Activated CD8-positive, alpha-beta T cell treated with anti-CD3 and anti-CD28 coated beads for 36 hours (primary cell): ENCODE measurements around the gene OSBPL6. TPM values are rescaled to one million over a fixed set of nuclear protein-coding genes. Genes with fewer than 3 reads are reported as not detected.

Experiments used
- ATAC-seq: fragments of 200-7000 bp; cut with Tn5 transposase; one replicate; pipeline ENCODE4 v1.10.0; 2021; ENCODE audit warnings: mild to moderate bottlenecking, moderate library complexity
- CTCF ChIA-PET: fragments of 350-600 bp; sonication (Branson Sonifier 250); formaldehyde crosslinking; loops from one replicate; lab custom pipeline; 2021; ENCODE audit warnings: antibody characterized with exemption; lab: Charles Lee
- POLR2A ChIA-PET: fragments of 350-600 bp; sonication (Branson Sonifier 250); formaldehyde crosslinking; loops from one replicate; lab custom pipeline; 2021; ENCODE audit warnings: antibody characterized with exemption; lab: Charles Lee
- DNase-seq: peaks from one replicate; pipeline ENCODE4 v3.0.0-alpha.2; 2020
- H3K27ac Mint-ChIP-seq: one replicate; pipeline ENCODE4 v1.8.0; 2021; ENCODE audit warnings: mild to moderate bottlenecking, mixed read lengths
- H3K27me3 Mint-ChIP-seq: one replicate; pipeline ENCODE4 v1.8.0; 2021; ENCODE audit warnings: mixed read lengths
- H3K36me3 Mint-ChIP-seq: one replicate; pipeline ENCODE4 v1.8.0; 2021; ENCODE audit warnings: low read depth, mixed read lengths
- H3K4me1 Mint-ChIP-seq: one replicate; pipeline ENCODE4 v1.8.0; 2021; ENCODE audit warnings: low read depth, mixed read lengths
- H3K4me3 Mint-ChIP-seq: one replicate; pipeline ENCODE4 v1.8.0; 2021; ENCODE audit warnings: mild to moderate bottlenecking, moderate library complexity, mixed read lengths
- H3K9me3 Mint-ChIP-seq: one replicate; pipeline ENCODE4 v1.8.0; 2021; ENCODE audit warnings: mixed read lengths
- intact Hi-C: fragments of 100-400 bp; cut with micrococcal nuclease; formaldehyde crosslinking; loops from one replicate; pipeline ENCODE4 v1.10.0; 2022
- total RNA-seq, 2 experiments: library from RNA; stranded (reverse); gene quantifications; one replicate each; pipeline ENCODE4 v1.2.3, GENCODE V29; 2021
- TF ChIP-seq, protein P1 (sequence below): fragments of 200-600 bp; IDR thresholded peaks from one replicate; pipeline ENCODE4 v1.8.0; 2022; ENCODE audit warnings: antibody characterized with exemption, mild to moderate bottlenecking

OSBPL6 gene
- total RNA-seq, 2 experiments from 2014 or later: 2.5 to 4.0 TPM

DNA sequence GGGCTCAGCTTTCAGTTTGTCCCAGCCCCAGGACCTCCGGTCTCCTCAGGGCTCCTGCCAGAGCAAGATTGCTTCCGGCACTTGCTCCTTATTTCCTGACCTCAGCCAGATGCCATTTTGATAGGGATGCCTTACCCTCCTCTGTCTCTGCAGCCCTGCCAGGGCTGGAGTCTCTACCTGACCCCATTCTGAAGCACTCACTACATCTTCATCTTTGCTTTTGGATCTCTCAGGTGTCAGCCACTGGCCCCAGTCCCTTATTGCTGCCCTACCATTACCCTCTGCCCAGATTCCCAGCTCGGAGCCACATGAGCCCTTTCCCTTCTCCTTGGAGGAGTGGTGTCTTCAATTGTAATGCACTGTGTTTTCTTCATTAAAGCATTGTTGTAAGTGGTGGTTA, 17.1 kb downstream of the OSBPL6 start:
- Mint-ChIP-seq H3K27ac (no peak overlapping the region), H3K4me3 (no peak overlapping the region), H3K4me1 (no peaks in the 10 kb centered on the region), H3K9me3 (no peaks in the 10 kb centered on the region), H3K36me3 (no peaks in the 10 kb centered on the region), H3K27me3 (peaks cover 23% of the 10 kb centered on the region)
- TF ChIP-seq, protein P1, sequence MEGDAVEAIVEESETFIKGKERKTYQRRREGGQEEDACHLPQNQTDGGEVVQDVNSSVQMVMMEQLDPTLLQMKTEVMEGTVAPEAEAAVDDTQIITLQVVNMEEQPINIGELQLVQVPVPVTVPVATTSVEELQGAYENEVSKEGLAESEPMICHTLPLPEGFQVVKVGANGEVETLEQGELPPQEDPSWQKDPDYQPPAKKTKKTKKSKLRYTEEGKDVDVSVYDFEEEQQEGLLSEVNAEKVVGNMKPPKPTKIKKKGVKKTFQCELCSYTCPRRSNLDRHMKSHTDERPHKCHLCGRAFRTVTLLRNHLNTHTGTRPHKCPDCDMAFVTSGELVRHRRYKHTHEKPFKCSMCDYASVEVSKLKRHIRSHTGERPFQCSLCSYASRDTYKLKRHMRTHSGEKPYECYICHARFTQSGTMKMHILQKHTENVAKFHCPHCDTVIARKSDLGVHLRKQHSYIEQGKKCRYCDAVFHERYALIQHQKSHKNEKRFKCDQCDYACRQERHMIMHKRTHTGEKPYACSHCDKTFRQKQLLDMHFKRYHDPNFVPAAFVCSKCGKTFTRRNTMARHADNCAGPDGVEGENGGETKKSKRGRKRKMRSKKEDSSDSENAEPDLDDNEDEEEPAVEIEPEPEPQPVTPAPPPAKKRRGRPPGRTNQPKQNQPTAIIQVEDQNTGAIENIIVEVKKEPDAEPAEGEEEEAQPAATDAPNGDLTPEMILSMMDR: no peak
- intact Hi-C loops: no loop called here
- no peak for ATAC-seq
- ChIA-PET CTCF (interaction anchor here (1.0 kb wide), 1 partner anchor 100 kb away, joined by 4 read pairs; no protein-coding TSS in a partner anchor), POLR2A (interaction anchor here (0.6 kb wide), 1 partner anchor 375 kb away, joined by 3 read pairs; no protein-coding TSS in a partner anchor)
- DNase-seq: no peak

DNA sequence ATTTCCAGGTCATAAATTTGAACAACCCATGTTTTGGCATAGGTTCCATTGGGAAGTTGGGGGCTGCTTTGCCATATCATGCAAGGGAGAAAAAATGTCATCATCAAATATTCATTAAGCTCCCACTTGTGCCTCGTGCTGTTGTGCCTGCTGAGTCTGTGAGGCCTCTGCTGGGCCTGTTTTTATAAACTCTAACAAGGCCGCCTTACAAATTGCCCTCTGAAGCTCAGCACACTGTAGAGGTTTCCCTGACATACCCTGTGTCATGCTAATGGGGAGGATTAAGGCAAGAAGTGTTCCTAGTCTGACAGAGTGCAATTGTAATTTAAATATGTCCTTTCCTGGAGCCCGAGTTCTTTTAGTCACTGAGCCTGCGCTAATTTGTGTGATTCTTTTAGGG, 17.6 kb downstream of the OSBPL6 start:
- CTCF ChIA-PET: interaction anchor here (0.8 to 1.0 kb wide), 2 partner anchors 44 to 100 kb away, joined by 3 to 4 read pairs; no protein-coding TSS in a partner anchor
- Mint-ChIP-seq H3K36me3 (no peaks in the 10 kb centered on the region), H3K9me3 (no peaks in the 10 kb centered on the region), H3K27ac (no peak overlapping the region), H3K27me3 (peaks cover 25% of the 10 kb centered on the region), H3K4me3 (no peak overlapping the region), H3K4me1 (no peaks in the 10 kb centered on the region)
- ATAC-seq (no peak), DNase-seq (no peak)
- intact Hi-C loops: no loop called here
- POLR2A ChIA-PET: interaction anchor here (0.7 kb wide), 1 partner anchor 95 kb away, joined by 4 read pairs; no protein-coding TSS in a partner anchor
- TF ChIP-seq, protein P1: no peak

DNA sequence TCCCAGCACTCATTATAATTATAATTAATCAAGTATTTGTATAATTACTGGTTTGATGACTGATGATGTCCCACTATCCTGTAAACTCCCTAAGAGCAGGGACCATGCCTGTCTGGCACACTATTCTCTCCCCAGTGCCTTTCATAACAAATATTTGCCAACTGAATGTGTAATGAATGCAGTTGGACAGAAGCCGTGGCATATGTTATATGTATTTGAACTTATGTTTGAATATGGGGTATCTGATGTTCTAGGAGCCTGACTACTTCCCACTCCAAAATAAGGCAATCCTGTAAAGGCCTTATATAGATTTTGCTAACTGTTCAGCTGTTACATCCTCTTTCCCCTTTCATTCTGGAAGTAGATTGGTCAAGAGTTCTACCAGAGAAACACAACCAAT, 19.7 kb downstream of the OSBPL6 start:
- no peaks in the 10 kb centered on the region for H3K36me3 Mint-ChIP-seq
- ATAC-seq (no peak), DNase-seq (no peak)
- H3K4me3 Mint-ChIP-seq: no peak overlapping the region
- peaks cover 19% of the 10 kb centered on the region for H3K27me3 Mint-ChIP-seq
- POLR2A ChIA-PET: no interaction called here
- H3K9me3 Mint-ChIP-seq: no peaks in the 10 kb centered on the region
- H3K27ac Mint-ChIP-seq: no peak overlapping the region
- TF ChIP-seq, protein P1: no peak
- CTCF ChIA-PET: no interaction called here
- intact Hi-C loops: no loop called here
- H3K4me1 Mint-ChIP-seq: no peaks in the 10 kb centered on the region

DNA sequence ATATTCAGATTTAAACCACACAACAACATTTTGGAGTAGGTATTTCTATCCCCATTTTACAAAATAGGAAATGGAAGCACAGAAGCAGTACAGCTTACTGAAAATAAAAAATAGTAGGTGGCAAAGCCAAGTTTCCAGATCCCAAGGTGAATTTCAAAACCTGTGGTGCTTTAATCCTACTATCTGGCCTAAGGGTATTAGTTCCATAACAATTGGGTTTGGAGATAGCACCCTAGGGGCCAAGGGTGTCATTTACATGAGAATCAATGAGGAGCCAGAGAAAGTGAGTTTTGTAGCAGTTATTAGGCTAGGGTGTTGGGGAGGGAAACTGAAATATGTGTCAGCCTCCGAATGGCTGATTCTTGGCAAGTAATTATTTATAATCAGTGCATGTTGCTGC, 24.9 kb downstream of the OSBPL6 start:
- CTCF ChIA-PET: no interaction called here
- Mint-ChIP-seq H3K27me3 (peaks cover 10% of the 10 kb centered on the region), H3K36me3 (no peaks in the 10 kb centered on the region), H3K9me3 (no peaks in the 10 kb centered on the region), H3K4me3 (no peak overlapping the region), H3K4me1 (no peaks in the 10 kb centered on the region), H3K27ac (no peak overlapping the region)
- TF ChIP-seq, protein P1: no peak
- POLR2A ChIA-PET: no interaction called here
- no peak for DNase-seq
- intact Hi-C loops: no loop called here
- no peak for ATAC-seq

DNA sequence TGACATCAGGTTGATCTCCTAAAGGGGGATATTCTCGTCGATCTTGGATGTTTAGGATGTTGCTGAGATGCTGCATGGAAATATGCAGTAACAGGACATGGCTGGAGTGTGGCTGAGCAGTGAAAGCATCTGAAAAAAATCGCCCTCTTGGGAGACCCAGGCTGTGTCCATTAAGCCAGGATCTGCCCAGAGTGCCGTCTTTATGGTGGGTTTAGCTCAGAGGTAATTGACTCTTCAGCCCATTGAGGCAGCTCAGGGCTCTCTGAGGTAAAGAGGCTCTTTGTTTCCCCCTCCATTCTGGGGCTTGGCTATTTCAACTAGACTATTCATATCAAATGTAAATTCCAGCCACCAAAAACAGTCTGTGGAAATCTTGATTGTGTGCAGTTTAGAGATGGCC, 26.5 kb downstream of the OSBPL6 start:
- peaks cover 12% of the 10 kb centered on the region for H3K27me3 Mint-ChIP-seq
- CTCF ChIA-PET: no interaction called here
- POLR2A ChIA-PET: no interaction called here

More for the DNA sequence above, 26.5 kb downstream of the OSBPL6 start:
- TF ChIP-seq, protein P1: no peak
- no peaks in the 10 kb centered on the region for H3K9me3 Mint-ChIP-seq
- no peak overlapping the region for H3K4me3 Mint-ChIP-seq
- ATAC-seq (no peak), DNase-seq (no peak)
- H3K4me1 Mint-ChIP-seq: no peaks in the 10 kb centered on the region
- no peak overlapping the region for H3K27ac Mint-ChIP-seq
- intact Hi-C loops: no loop called here
- no peaks in the 10 kb centered on the region for H3K36me3 Mint-ChIP-seq
